ENCODE data around the gene DOLPP1.

GRCh38 chr9:129038109-129038852, 42.6 kb upstream of the DOLPP1 start:
- TF ChIP-seq POLR2A (IDR thresholded peaks at IDR 0.05) (no peak), CTCF (IDR thresholded peaks at IDR 0.05) (no peak)

Measured in esophagus squamous epithelium (tissue), 4 donors.